HepG2 (cell line): ENCODE results near the gene GPER1. TPM values are rescaled to one million over a fixed set of nuclear protein-coding genes. Genes with fewer than 3 reads are reported as not detected.

Experiments used
- CBFB ChIP-seq: sonication (generic); formaldehyde crosslinking; IDR thresholded peaks from 2 replicates; pipeline ENCODE4 v1.4.0; 2020; ENCODE audit warnings: missing genetic modification reagents
- ETV5 ChIP-seq: IDR thresholded peaks from 2 replicates; pipeline ENCODE4 v1.6.1; 2018; ENCODE audit warnings: missing biosample characterization, missing genetic modification reagents, inconsistent platforms, borderline replicate concordance
- HES4 ChIP-seq: sonication (generic); formaldehyde crosslinking; IDR thresholded peaks from 2 replicates; pipeline ENCODE4 v1.9.0; 2021; ENCODE audit warnings: mild to moderate bottlenecking, missing genetic modification reagents, borderline replicate concordance
- JUN ChIP-seq: sonication (generic); formaldehyde crosslinking; IDR thresholded peaks from 2 replicates; pipeline ENCODE4 v1.4.0; 2020; ENCODE audit warnings: mild to moderate bottlenecking, missing genetic modification reagents
- MEIS1 ChIP-seq: sonication (generic); formaldehyde crosslinking; IDR thresholded peaks from 2 replicates; pipeline ENCODE4 v1.9.0; 2021; ENCODE audit warnings: mild to moderate bottlenecking, missing genetic modification reagents, moderate library complexity, borderline replicate concordance
- NR2F2 ChIP-seq: IDR thresholded peaks from 2 replicates; pipeline ENCODE4 v1.6.1; 2012; ENCODE audit warnings: low read depth, inconsistent platforms, borderline replicate concordance
- SMYD3 ChIP-seq: sonication (generic); formaldehyde crosslinking; IDR thresholded peaks from 2 replicates; pipeline ENCODE4 v1.8.1; 2023; ENCODE audit warnings: mild to moderate bottlenecking, missing genetic modification reagents
- SRF ChIP-seq: IDR thresholded peaks from 2 replicates; pipeline ENCODE4 v1.6.1; 2011; ENCODE audit warnings: mild to moderate bottlenecking, low read depth, low read length, moderate library complexity
- ZNF205 ChIP-seq: IDR thresholded peaks from 2 replicates; pipeline ENCODE4 v1.6.1; 2018; ENCODE audit warnings: missing biosample characterization, missing genetic modification reagents
- ZNF232 ChIP-seq: sonication (generic); formaldehyde crosslinking; IDR thresholded peaks from 2 replicates; pipeline ENCODE4 v1.4.0; 2020; ENCODE audit warnings: missing genetic modification reagents, borderline replicate concordance
- ZNF329 ChIP-seq: sonication (generic); formaldehyde crosslinking; IDR thresholded peaks from 2 replicates; pipeline ENCODE4 v1.9.0; 2021; ENCODE audit warnings: low read depth, mild to moderate bottlenecking, missing genetic modification reagents
- ZNF337 ChIP-seq: sonication (generic); formaldehyde crosslinking; IDR thresholded peaks from 2 replicates; pipeline ENCODE4 v1.5.1; 2020; ENCODE audit warnings: missing genetic modification reagents, low read depth, mild to moderate bottlenecking, borderline replicate concordance
- ZNF431 ChIP-seq: sonication (generic); formaldehyde crosslinking; IDR thresholded peaks from 2 replicates; pipeline ENCODE4 v1.9.0; 2022; ENCODE audit warnings: missing genetic modification reagents, low read depth, mild to moderate bottlenecking, borderline replicate concordance
- ZNF432 ChIP-seq: sonication (generic); formaldehyde crosslinking; IDR thresholded peaks from 2 replicates; pipeline ENCODE4 v1.5.0; 2020; ENCODE audit warnings: missing genetic modification reagents, mild to moderate bottlenecking, borderline replicate concordance
- ZNF557 ChIP-seq: sonication (generic); formaldehyde crosslinking; IDR thresholded peaks from 2 replicates; pipeline ENCODE4 v1.4.0; 2020; ENCODE audit warnings: missing genetic modification reagents
- ZNF558 ChIP-seq: sonication (generic); formaldehyde crosslinking; IDR thresholded peaks from 2 replicates; pipeline ENCODE4 v1.9.0; 2022; ENCODE audit warnings: mild to moderate bottlenecking, missing genetic modification reagents, borderline replicate concordance
- ZNF652 ChIP-seq: IDR thresholded peaks from 2 replicates; pipeline ENCODE4 v1.6.1; 2016; ENCODE audit warnings: low read depth, borderline replicate concordance
- ZNF660 ChIP-seq: sonication (generic); formaldehyde crosslinking; IDR thresholded peaks from 2 replicates; pipeline ENCODE4 v1.5.1; 2020; ENCODE audit warnings: mild to moderate bottlenecking, low read depth, missing genetic modification reagents, borderline replicate concordance
- polyA plus RNA-seq, 8 experiments: library from polyadenylated mRNA; depleted of rRNA in 3 of 8; stranded (reverse) in 7 of 8; unstranded in 1 of 8; fragments of >200 nt; fragmentation: Illumina TruSeq in 4 of 8; extraction: Trizol in 4 of 8; gene quantifications; 2 replicates each; pipeline versions ENCODE4 v1.2.1 to v1.2.3, GENCODE V29; 2011 to 2016; ENCODE audit warnings: low read depth in 4 of 8, missing spikeins in 1 of 8, mixed read lengths in 1 of 8; ENCODE audit not compliant: insufficient read depth in 1 of 8
- total RNA-seq, 5 experiments: library from RNA; depleted of rRNA; stranded (reverse); fragments of >200 nt; fragmentation: Illumina TruSeq; extraction: Trizol; gene quantifications; 2 replicates each; pipeline ENCODE4 v1.2.3, GENCODE V29; 2016; ENCODE audit warnings: low read depth in 1 of 5
- TF ChIP-seq, protein P1 (sequence below): sonication (generic); formaldehyde crosslinking; IDR thresholded peaks from 2 replicates; pipeline ENCODE4 v1.4.0; 2020; ENCODE audit warnings: missing genetic modification reagents
- TF ChIP-seq, protein P2 (sequence below): sonication (generic); formaldehyde crosslinking; IDR thresholded peaks from 2 replicates; pipeline ENCODE4 v1.4.0; 2020; ENCODE audit warnings: missing genetic modification reagents
- TF ChIP-seq, protein P3 (sequence below): sonication (generic); formaldehyde crosslinking; IDR thresholded peaks from 2 replicates; pipeline ENCODE4 v1.4.0; 2020; ENCODE audit warnings: low read depth, missing genetic modification reagents

GPER1 gene
- total and polyA plus RNA-seq, 2 of the 13 experiments (the other 11 are each of a cell fraction or from before 2014, with no cell fraction given), result 12.7 to 19.7 TPM

DNA sequence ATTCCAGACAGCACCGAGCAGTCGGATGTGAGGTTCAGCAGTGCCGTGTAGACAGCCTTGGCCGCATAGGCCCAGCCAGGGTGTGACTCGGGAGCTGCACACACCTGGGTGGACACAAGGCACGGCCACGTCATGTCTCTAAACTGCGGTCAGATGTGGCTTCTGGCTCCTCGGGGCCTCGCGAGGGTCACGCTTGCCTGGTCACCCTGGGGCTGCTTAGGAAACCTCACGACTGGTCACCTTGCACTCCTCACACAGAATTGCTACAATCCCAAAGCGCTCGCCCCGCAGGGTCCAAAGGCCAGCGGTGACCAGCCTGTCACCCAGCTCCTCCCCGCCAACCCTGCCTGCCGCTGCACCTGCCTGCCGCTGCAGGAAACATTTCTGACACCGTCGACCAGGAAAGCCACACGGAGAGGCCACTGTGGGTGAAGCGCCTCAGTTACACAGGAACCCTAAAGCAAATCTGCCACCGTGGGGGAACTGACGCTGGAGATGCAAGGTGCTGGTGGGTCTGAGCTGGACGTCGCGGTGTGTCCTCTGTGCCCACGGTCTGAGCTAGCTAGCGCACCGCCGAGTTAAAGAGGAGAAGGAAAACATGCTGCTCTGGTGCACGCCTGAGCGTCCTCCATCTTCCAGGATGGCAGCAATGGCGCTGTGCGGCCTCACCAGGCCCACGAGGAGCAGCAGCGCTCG lies 5.0 kb downstream of the GPER1 start (continued):
- TF ChIP-seq, protein P1, sequence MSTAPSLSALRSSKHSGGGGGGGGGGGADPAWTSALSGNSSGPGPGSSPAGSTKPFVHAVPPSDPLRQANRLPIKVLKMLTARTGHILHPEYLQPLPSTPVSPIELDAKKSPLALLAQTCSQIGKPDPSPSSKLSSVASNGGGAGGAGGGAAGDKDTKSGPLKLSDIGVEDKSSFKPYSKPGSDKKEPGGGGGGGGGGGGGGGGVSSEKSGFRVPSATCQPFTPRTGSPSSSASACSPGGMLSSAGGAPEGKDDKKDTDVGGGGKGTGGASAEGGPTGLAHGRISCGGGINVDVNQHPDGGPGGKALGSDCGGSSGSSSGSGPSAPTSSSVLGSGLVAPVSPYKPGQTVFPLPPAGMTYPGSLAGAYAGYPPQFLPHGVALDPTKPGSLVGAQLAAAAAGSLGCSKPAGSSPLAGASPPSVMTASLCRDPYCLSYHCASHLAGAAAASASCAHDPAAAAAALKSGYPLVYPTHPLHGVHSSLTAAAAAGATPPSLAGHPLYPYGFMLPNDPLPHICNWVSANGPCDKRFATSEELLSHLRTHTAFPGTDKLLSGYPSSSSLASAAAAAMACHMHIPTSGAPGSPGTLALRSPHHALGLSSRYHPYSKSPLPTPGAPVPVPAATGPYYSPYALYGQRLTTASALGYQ, result no peak
- TF ChIP-seq ZNF431 (CRISPR knock-in tag) (no peak), ZNF557 (no peak), ZNF329 (CRISPR knock-in tag) (no peak; the same call in 1 of the 2 replicates), CBFB (CRISPR knock-in tag) (no peak), ETV5 (CRISPR knock-in tag) (no peak), ZNF432 (no peak), ZNF232 (CRISPR knock-in tag) (no peak; the same call in 1 of the 2 replicates), NR2F2 (no peak), ZNF205 (peak; percentile 93), ZNF660 (CRISPR knock-in tag) (no peak), ZNF558 (CRISPR knock-in tag) (no peak), SMYD3 (CRISPR knock-in tag) (no peak), ZNF652 (no peak), HES4 (CRISPR knock-in tag) (peak; percentile 59; the same call in 1 of the 2 replicates), SRF (no peak), MEIS1 (CRISPR knock-in tag) (peak; percentile 95), ZNF337 (CRISPR knock-in tag) (0 out of 2 replicates have a peak, but pooled peaks have one; percentile 39), JUN (no peak)
- TF ChIP-seq, protein P2, sequence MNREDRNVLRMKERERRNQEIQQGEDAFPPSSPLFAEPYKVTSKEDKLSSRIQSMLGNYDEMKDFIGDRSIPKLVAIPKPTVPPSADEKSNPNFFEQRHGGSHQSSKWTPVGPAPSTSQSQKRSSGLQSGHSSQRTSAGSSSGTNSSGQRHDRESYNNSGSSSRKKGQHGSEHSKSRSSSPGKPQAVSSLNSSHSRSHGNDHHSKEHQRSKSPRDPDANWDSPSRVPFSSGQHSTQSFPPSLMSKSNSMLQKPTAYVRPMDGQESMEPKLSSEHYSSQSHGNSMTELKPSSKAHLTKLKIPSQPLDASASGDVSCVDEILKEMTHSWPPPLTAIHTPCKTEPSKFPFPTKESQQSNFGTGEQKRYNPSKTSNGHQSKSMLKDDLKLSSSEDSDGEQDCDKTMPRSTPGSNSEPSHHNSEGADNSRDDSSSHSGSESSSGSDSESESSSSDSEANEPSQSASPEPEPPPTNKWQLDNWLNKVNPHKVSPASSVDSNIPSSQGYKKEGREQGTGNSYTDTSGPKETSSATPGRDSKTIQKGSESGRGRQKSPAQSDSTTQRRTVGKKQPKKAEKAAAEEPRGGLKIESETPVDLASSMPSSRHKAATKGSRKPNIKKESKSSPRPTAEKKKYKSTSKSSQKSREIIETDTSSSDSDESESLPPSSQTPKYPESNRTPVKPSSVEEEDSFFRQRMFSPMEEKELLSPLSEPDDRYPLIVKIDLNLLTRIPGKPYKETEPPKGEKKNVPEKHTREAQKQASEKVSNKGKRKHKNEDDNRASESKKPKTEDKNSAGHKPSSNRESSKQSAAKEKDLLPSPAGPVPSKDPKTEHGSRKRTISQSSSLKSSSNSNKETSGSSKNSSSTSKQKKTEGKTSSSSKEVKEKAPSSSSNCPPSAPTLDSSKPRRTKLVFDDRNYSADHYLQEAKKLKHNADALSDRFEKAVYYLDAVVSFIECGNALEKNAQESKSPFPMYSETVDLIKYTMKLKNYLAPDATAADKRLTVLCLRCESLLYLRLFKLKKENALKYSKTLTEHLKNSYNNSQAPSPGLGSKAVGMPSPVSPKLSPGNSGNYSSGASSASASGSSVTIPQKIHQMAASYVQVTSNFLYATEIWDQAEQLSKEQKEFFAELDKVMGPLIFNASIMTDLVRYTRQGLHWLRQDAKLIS, result no peak
- TF ChIP-seq, protein P3, sequence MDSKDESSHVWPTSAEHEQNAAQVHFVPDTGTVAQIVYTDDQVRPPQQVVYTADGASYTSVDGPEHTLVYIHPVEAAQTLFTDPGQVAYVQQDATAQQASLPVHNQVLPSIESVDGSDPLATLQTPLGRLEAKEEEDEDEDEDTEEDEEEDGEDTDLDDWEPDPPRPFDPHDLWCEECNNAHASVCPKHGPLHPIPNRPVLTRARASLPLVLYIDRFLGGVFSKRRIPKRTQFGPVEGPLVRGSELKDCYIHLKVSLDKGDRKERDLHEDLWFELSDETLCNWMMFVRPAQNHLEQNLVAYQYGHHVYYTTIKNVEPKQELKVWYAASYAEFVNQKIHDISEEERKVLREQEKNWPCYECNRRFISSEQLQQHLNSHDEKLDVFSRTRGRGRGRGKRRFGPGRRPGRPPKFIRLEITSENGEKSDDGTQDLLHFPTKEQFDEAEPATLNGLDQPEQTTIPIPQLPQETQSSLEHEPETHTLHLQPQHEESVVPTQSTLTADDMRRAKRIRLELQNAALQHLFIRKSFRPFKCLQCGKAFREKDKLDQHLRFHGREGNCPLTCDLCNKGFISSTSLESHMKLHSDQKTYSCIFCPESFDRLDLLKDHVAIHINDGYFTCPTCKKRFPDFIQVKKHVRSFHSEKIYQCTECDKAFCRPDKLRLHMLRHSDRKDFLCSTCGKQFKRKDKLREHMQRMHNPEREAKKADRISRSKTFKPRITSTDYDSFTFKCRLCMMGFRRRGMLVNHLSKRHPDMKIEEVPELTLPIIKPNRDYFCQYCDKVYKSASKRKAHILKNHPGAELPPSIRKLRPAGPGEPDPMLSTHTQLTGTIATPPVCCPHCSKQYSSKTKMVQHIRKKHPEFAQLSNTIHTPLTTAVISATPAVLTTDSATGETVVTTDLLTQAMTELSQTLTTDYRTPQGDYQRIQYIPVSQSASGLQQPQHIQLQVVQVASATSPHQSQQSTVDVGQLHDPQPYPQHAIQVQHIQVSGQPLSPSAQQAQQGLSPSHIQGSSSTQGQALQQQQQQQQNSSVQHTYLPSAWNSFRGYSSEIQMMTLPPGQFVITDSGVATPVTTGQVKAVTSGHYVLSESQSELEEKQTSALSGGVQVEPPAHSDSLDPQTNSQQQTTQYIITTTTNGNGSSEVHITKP (CRISPR knock-in tag), result 0 out of 2 replicates have a peak, but pooled peaks have one; percentile 22
